Stimulated activated naive B cell treated with anti-CD40 and anti-IgM and Interleukin-4, amounts not matched to agents 10 μg/mL and 1 μg/mL and 100 μg/mL, for 72 hours (primary cell): ENCODE data around the gene TMEM140.
A peak's percentile ranks its signal among the peaks of the same experiment; 100 is the strongest.
"Not testable (repeated sequence)": the region's sequence is repeated elsewhere in the genome, so short reads cannot be mapped to it uniquely, and the experiment has no call there.

Experiments used
- ATAC-seq, 2 donors: fragments of 150-1000 bp; cut with Tn5 transposase; replicated peaks; 2 replicates each; pipeline ENCODE4 v1.10.0; 2021; ENCODE audit warnings: moderate library complexity in 1 of 2
- DNase-seq: peaks from one replicate; pipeline ENCODE4 v3.0.0; 2021
- H3K27ac Mint-ChIP-seq: one replicate; pipeline ENCODE4 v1.8.0; 2022; ENCODE audit warnings: mild to moderate bottlenecking, mixed read lengths
- H3K27me3 Mint-ChIP-seq, 2 donors: one replicate each; pipeline ENCODE4 v1.8.0; 2022; ENCODE audit warnings: mixed read lengths in 2 of 2
- H3K36me3 Mint-ChIP-seq, 2 donors: one replicate each; pipeline ENCODE4 v1.8.0; 2022; ENCODE audit warnings: mixed read lengths in 2 of 2, mild to moderate bottlenecking in 1 of 2
- H3K4me1 Mint-ChIP-seq, 2 donors: one replicate each; pipeline ENCODE4 v1.8.0; 2022; ENCODE audit warnings: mixed read lengths in 2 of 2, mild to moderate bottlenecking in 1 of 2
- H3K4me3 Mint-ChIP-seq, 2 donors: one replicate each; pipeline ENCODE4 v1.8.0; 2022; ENCODE audit warnings: mild to moderate bottlenecking in 2 of 2, mixed read lengths in 2 of 2, moderate library complexity in 1 of 2
- H3K9me3 Mint-ChIP-seq, 2 donors: one replicate each; pipeline ENCODE4 v1.8.0; 2022; ENCODE audit warnings: mixed read lengths in 2 of 2, mild to moderate bottlenecking in 1 of 2

The TMEM140 gene

GRCh38 chr7:135200821-135201331 lies 53.0 kb downstream of the TMEM140 start:
- no peak overlapping the region for H3K4me3 Mint-ChIP-seq
- H3K27ac Mint-ChIP-seq: no peak overlapping the region
- no peaks in the 10 kb centered on the region for H3K27me3 Mint-ChIP-seq
- H3K36me3 Mint-ChIP-seq: peaks cover 82 to 91% of the 10 kb centered on the region in 2 donors
- H3K9me3 Mint-ChIP-seq: no peaks in the 10 kb centered on the region
- DNase-seq (no peak), ATAC-seq (no peak)
- H3K4me1 Mint-ChIP-seq: peaks cover 55 to 65% of the 10 kb centered on the region in 2 donors

- H3K36me3 Mint-ChIP-seq: peaks cover 82 to 91% of the 10 kb centered on the region in 2 donors
Measured at GRCh38 chr7:135201350-135201749, 53.5 kb downstream of the TMEM140 start.

GRCh38 chr7:135204341-135204749 lies 56.5 kb downstream of the TMEM140 start:
- Mint-ChIP-seq H3K9me3 (no peaks in the 10 kb centered on the region), H3K36me3 (peaks cover 83 to 90% of the 10 kb centered on the region in 2 donors), H3K4me1 (peaks cover 60 to 73% of the 10 kb centered on the region in 2 donors), H3K4me3 (peak overlapping the region; percentile 46 to 73), H3K27ac (peak overlapping the region; percentile 31), H3K27me3 (no peaks in the 10 kb centered on the region)
- no peak for ATAC-seq
- DNase-seq: no peak

More at GRCh38 chr7:135201350-135201749, 53.5 kb downstream of the TMEM140 start:
- H3K4me3 Mint-ChIP-seq: no peak overlapping the region
- no peak overlapping the region for H3K27ac Mint-ChIP-seq
- peaks cover 56 to 67% of the 10 kb centered on the region in 2 donors for H3K4me1 Mint-ChIP-seq
- ATAC-seq: no peak
- no peak for DNase-seq
- H3K9me3 Mint-ChIP-seq: no peaks in the 10 kb centered on the region
- H3K27me3 Mint-ChIP-seq: no peaks in the 10 kb centered on the region

DNA sequence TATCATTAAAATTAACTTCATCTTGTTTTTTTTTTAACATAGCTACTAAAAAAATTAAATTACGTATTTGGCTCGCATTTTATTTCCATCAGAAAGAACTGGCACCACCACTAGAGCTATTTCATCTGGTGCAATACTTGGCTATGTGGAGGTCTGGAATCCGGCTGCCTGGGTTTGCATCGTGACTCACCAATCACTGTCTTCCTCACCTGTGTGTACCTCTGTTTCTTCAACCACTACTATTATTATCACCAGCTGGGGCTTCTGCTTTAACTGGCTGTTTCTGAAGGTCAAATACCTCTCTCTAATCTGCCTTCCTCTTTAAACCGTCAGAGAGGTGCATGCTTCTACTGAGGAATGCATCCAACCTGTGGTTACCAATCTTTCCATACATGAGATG lies 57.0 kb downstream of the TMEM140 start:
- peaks cover 80 to 89% of the 10 kb centered on the region in 2 donors for H3K36me3 Mint-ChIP-seq
- peak overlapping the region; percentile 52 to 79 for H3K4me3 Mint-ChIP-seq
- H3K4me1 Mint-ChIP-seq: peaks cover 57 to 74% of the 10 kb centered on the region in 2 donors

DNA sequence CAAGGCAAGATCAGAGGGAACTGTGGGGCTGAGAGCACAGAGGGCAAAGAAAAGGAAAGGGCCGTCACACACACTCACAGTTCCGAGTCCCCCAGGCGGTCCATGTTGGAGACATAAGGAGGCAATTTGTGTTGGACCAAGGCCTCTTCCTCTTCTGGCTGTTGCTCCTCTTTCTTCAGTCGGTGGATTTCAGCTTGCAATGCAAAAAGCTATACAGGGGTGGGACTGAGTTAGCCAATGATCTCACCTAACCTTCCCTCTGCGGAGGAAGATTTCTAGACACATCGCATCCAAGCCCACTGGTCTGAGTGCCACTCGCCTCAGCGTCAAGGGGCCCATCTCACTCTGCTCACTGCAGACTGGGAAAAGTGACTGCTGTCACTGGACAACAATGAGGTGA lies 58.0 kb downstream of the TMEM140 start:
- DNase-seq: no peak
- Mint-ChIP-seq H3K27me3 (no peaks in the 10 kb centered on the region), H3K9me3 (no peaks in the 10 kb centered on the region), H3K4me3 (peak overlapping the region; percentile 79 to 81), H3K27ac (peak overlapping the region; percentile 82), H3K4me1 (peaks cover 54 to 78% of the 10 kb centered on the region in 2 donors), H3K36me3 (peaks cover 75 to 92% of the 10 kb centered on the region in 2 donors)
- no peak for ATAC-seq

More for the DNA sequence above, 57.0 kb downstream of the TMEM140 start:
- no peak for DNase-seq
- H3K27me3 Mint-ChIP-seq: no peaks in the 10 kb centered on the region
- no peaks in the 10 kb centered on the region for H3K9me3 Mint-ChIP-seq
- ATAC-seq: no peak
- peak overlapping the region; percentile 53 for H3K27ac Mint-ChIP-seq

DNA sequence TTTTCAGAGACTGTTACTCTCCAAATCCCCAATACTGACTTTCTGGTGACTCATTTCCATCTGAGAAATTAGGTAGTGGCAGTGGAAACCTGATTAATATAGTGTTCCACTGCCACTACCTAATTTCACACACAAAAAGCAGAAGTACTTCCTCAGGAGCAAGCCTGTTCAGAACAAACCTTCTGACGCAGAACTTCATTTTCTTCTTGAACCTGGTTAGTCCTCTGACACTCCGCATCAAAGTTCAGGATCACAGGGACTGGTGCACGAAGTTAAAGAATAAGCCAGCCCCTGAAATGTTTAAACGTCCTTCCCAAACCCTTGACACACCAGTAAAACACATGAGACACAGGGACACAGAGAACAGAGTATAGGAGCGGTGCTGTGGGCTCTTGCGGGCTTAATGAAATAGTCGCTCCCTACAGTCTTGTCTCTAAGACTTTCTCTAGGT lies 59.1 kb downstream of the TMEM140 start:
- peak; percentile 52 to 57 for ATAC-seq
- Mint-ChIP-seq H3K27me3 (no peaks in the 10 kb centered on the region), H3K36me3 (peaks cover 70 to 88% of the 10 kb centered on the region in 2 donors), H3K4me1 (peaks cover 51 to 78% of the 10 kb centered on the region in 2 donors), H3K9me3 (no peaks in the 10 kb centered on the region), H3K27ac (peak overlapping the region; percentile 99), H3K4me3 (peak overlapping the region; percentile 92 to 97)
- DNase-seq: peak; percentile 38

DNA sequence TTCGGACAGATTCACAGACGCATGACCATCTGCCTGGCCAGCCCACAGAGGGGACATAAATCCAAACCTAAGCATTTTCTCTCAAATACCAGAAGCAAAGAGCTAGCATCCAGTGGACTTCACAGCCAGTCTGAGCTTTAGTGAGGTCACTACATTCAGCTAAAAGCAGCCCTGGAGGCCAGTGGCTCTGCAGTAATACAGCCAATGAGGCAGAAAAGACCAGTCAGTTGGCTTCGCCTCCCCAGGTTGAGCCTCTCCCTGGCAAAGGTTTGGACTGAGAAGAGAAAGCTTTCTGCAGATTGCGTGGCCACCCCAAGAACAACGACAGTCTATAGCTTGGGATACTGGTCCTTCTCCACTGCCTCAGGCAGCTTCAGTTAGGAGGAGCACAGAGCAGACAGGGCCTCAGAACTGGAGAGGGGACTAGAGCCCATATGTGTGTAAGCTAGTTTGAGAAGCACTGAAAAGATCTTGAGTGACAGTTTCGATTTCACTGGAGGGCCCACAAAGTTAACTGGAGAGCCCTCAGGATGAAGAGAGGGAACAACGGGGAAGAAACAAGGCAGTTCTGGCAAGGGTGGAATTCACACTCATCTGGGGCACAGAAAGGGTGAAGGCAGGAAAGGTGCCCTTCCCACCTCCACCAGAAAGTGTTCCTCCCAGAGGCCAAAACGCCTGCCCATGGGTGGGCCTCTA lies 59.7 kb downstream of the TMEM140 start:
- no peak for ATAC-seq

DNA sequence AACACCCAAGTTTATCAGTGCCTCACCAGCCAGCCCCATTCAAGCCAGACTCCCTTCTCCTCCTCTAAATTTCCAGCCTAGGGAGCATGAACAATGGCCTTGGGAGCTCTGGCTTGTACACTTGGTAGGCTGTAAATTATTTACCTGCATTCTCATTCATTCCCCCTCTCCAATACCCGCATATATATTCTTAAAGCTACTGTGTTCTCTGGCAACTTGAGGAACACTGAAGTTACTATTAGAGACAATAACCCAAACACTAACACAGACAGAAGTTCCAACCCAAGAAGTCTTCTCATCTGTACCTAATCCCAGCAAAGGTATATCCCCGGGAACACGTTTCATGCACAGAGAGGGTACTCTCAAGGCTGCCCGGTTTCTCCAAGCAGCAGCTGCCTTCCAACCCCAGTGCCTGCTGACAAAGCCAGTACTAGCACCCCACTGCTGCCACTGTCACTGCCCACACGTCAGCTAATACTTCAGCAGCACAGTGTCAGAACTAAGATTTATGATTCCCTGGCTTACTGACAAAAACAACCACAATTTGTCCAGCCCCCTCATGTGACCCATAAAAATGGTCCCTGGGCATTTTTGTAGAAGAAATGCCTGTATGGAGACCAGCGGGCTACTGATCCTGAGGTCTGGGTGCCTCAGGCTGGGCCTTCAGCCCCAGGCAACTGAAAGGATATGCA lies 60.4 kb downstream of the TMEM140 start:
- ATAC-seq (no peak), DNase-seq (no peak)
- Mint-ChIP-seq H3K27ac (peak overlapping the region; percentile 99), H3K4me1 (peaks cover 44 to 69% of the 10 kb centered on the region in 2 donors), H3K9me3 (no peaks in the 10 kb centered on the region), H3K4me3 (peak overlapping the region; percentile 92 to 97), H3K27me3 (no peaks in the 10 kb centered on the region), H3K36me3 (peaks cover 59 to 75% of the 10 kb centered on the region in 2 donors)

More for the DNA sequence above, 59.7 kb downstream of the TMEM140 start:
- Mint-ChIP-seq H3K4me1 (peaks cover 48 to 73% of the 10 kb centered on the region in 2 donors), H3K27ac (peak overlapping the region; percentile 99), H3K36me3 (peaks cover 65 to 82% of the 10 kb centered on the region in 2 donors), H3K27me3 (no peaks in the 10 kb centered on the region), H3K4me3 (peak overlapping the region; percentile 92 to 97), H3K9me3 (no peaks in the 10 kb centered on the region)
- DNase-seq: no peak

GRCh38 chr7:135209225-135209834 lies 61.5 kb downstream of the TMEM140 start:
- ATAC-seq (no peak), DNase-seq (no peak)
- Mint-ChIP-seq H3K36me3 (peaks cover 49 to 67% of the 10 kb centered on the region in 2 donors), H3K4me3 (peak overlapping the region; percentile 92 to 97), H3K27me3 (no peaks in the 10 kb centered on the region), H3K4me1 (peaks cover 43 to 70% of the 10 kb centered on the region in 2 donors), H3K27ac (peak overlapping the region; percentile 99), H3K9me3 (no peaks in the 10 kb centered on the region)

GRCh38 chr7:135210888-135211178 lies 63.0 kb downstream of the TMEM140 start:
- Mint-ChIP-seq H3K4me3 (peak overlapping the region; percentile 92 to 97), H3K27ac (peak overlapping the region; percentile 99), H3K36me3 (peaks cover 36 to 54% of the 10 kb centered on the region in 2 donors), H3K4me1 (peaks cover 37 to 62% of the 10 kb centered on the region in 2 donors), H3K27me3 (no peaks in the 10 kb centered on the region), H3K9me3 (no peaks in the 10 kb centered on the region)
- ATAC-seq: peak; percentile 2 to 6
- DNase-seq: no peak

GRCh38 chr7:135211179-135211945 lies 63.5 kb downstream of the TMEM140 start, which contains the start of gene WDR91:
Gene WDR91, minus strand, starts transcription at chr7:135211526. Its CDS starts 24 bp downstream, at chr7:135211502.
- peaks cover 33 to 56% of the 10 kb centered on the region in 2 donors for H3K4me1 Mint-ChIP-seq
- H3K36me3 Mint-ChIP-seq: peaks cover 30 to 49% of the 10 kb centered on the region in 2 donors
- no peaks in the 10 kb centered on the region for H3K27me3 Mint-ChIP-seq
- H3K27ac Mint-ChIP-seq: peak within 1 kb of the TSS; percentile 99
- DNase-seq (peak; percentile 88), ATAC-seq (peak; percentile 77 to 83)
- H3K4me3 Mint-ChIP-seq: peak within 1 kb of the TSS; percentile 92 to 97
- no peaks in the 10 kb centered on the region for H3K9me3 Mint-ChIP-seq

- not testable (repeated sequence) for H3K9me3 Mint-ChIP-seq, H3K27me3 Mint-ChIP-seq, DNase-seq, ATAC-seq
- Mint-ChIP-seq H3K4me1 (peaks cover 28 to 49% of the 10 kb centered on the region in 2 donors), H3K4me3 (peak overlapping the region; percentile 92 to 97), H3K36me3 (peaks cover 25 to 43% of the 10 kb centered on the region in 2 donors), H3K27ac (peak overlapping the region; percentile 99)
Measured at GRCh38 chr7:135211946-135212685, 64.2 kb downstream of the TMEM140 start.

DNA sequence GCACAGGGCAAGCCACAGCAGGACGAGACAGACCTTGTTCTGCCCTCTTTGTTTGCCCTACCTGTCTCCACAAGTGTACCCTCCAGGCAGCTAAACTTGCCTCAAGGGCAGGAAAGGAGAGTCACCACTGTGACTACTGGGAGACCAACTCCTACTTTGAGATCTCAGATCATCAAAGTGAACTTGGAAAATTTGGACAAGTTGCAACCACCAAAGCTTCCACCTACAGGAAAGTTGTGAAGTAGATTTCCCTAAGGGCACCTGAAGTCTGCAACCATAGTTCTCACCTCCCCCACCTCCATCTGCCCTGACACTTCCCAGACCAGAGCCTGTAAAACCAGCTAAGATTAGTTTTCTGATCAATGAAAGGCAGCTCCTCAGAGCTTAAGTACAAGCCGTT lies 66.0 kb downstream of the TMEM140 start:
- DNase-seq (no peak), ATAC-seq (no peak)
- no peaks in the 10 kb centered on the region for H3K9me3 Mint-ChIP-seq
- H3K27ac Mint-ChIP-seq: peak overlapping the region; percentile 56
- H3K27me3 Mint-ChIP-seq: peaks cover 0 to 7% of the 10 kb centered on the region in 2 donors
- peak overlapping the region in 1 of 2 donors; percentile 13 for H3K4me3 Mint-ChIP-seq
- peaks cover 11 to 32% of the 10 kb centered on the region in 2 donors for H3K4me1 Mint-ChIP-seq
- H3K36me3 Mint-ChIP-seq: peaks cover 9 to 26% of the 10 kb centered on the region in 2 donors
